A549 (cell line): ENCODE data around the gene ID3. TPM values are rescaled to one million over a fixed set of nuclear protein-coding genes. Genes with fewer than 3 reads are reported as not detected.

Experiments
- ATAC-seq, 2 experiments: fragments of 200-7000 bp in 1 of 2; fragments of >200 bp in 1 of 2; cut with Nextera tagmentation in 1 of 2; cut with Tn5 transposase in 1 of 2; 3 replicates each; pipeline versions ENCODE4 v1.8.0 to v1.9.1; 2018 to 2020; ENCODE audit warnings: mild to moderate bottlenecking in 1 of 2, moderate library complexity in 1 of 2
- CTCF ChIA-PET: fragments of 300-600 bp; sonication (Branson Sonifier 250); formaldehyde crosslinking; extraction: SDS; loops from one replicate; lab custom pipeline; 2021; ENCODE audit warnings: antibody characterized with exemption, inconsistent platforms; lab: Yijun Ruan, JAX
- POLR2A ChIA-PET: fragments of 350-600 bp; formaldehyde crosslinking; extraction: SDS; loops from one replicate; lab custom pipeline; 2021; ENCODE audit warnings: antibody characterized with exemption, inconsistent platforms; lab: Yijun Ruan, JAX
- DNase-seq, 2 experiments: peaks; one replicate each; pipeline versions ENCODE4 v3.0.0 to v3.0.0-alpha.2; 2011 to 2016; ENCODE audit warnings: low read depth in 1 of 2, low spot score in 1 of 2
- FAIRE-seq: peaks from 2 replicates; lab custom pipeline; 2011; peaks lifted over from hg19 to GRCh38; lab: Jason Lieb, UNC
- H3K27ac ChIP-seq, 2 experiments: fragments of >200 bp; sonication (Bioruptor Twin); formaldehyde crosslinking; 3 replicates each; pipeline ENCODE4 v1.5.1; 2016 to 2017
- H3K4me1 ChIP-seq: fragments of >200 bp; sonication (Bioruptor Twin); formaldehyde crosslinking; 3 replicates; pipeline ENCODE4 v1.6.1; 2016
- H3K4me2 ChIP-seq: fragments of >200 bp; sonication (Bioruptor Twin); formaldehyde crosslinking; 3 replicates; pipeline ENCODE4 v1.6.1; 2016
- H3K4me3 ChIP-seq: fragments of >200 bp; sonication (Bioruptor Twin); formaldehyde crosslinking; 3 replicates; pipeline ENCODE4 v1.5.1; 2016
- H3K9me3 ChIP-seq: fragments of >200 bp; sonication (Bioruptor Twin); formaldehyde crosslinking; 3 replicates; pipeline ENCODE4 v1.6.1; 2016
- ATOH8 ChIP-seq: fragments of 250-450 bp; sonication (Bioruptor Pico); IDR thresholded peaks from 2 replicates; pipeline ENCODE4 v1.5.0; 2020; ENCODE audit warnings: low read depth, mild to moderate bottlenecking, moderate library complexity
- BCL3 ChIP-seq: fragments of >200 bp; sonication (Bioruptor Twin); formaldehyde crosslinking; IDR thresholded peaks from 3 replicates; pipeline ENCODE4 v1.6.1; 2016
- BHLHE40 ChIP-seq: IDR thresholded peaks from 2 replicates; pipeline ENCODE4 v1.6.1; 2012; ENCODE audit warnings: low read depth, low read length, inconsistent platforms
- CBX8 ChIP-seq: fragments of 200-600 bp; sonication (generic); IDR thresholded peaks from 2 replicates; pipeline ENCODE4 v1.6.1; 2016
- CEBPB ChIP-seq, 2 experiments: fragments of >200 bp in 1 of 2; sonication (Bioruptor Twin) in 1 of 2; formaldehyde crosslinking in 1 of 2; IDR thresholded peaks; 2 replicates each; pipeline ENCODE4 v1.6.1; 2012 to 2016
- CHD2 ChIP-seq: fragments of 150-350 bp; IDR thresholded peaks from 2 replicates; pipeline ENCODE4 v1.6.1; 2014; ENCODE audit warnings: low read length; ENCODE audit not compliant: partially characterized antibody
- CTCF ChIP-seq: fragments of >200 bp; sonication (Bioruptor Twin); formaldehyde crosslinking; IDR thresholded peaks from 3 replicates; pipeline ENCODE4 v1.5.1; 2016
- E2F6 ChIP-seq: IDR thresholded peaks from 2 replicates; pipeline ENCODE4 v1.6.1; 2012; ENCODE audit warnings: low read depth, borderline replicate concordance
- EHF ChIP-seq: fragments of 250-450 bp; sonication (Bioruptor Pico); IDR thresholded peaks from 2 replicates; pipeline ENCODE4 v1.5.0; 2020; ENCODE audit warnings: mild to moderate bottlenecking
- ELK1 ChIP-seq: fragments of 150-350 bp; IDR thresholded peaks from 2 replicates; pipeline ENCODE4 v1.6.1; 2014; ENCODE audit warnings: low read depth, mild to moderate bottlenecking, low read length
- EP300 ChIP-seq, 2 experiments: fragments of >200 bp; sonication (Bioruptor Twin); formaldehyde crosslinking; IDR thresholded peaks; 2 replicates in 1 of 2; 3 replicates in 1 of 2; pipeline ENCODE4 v1.6.1; 2016 to 2017
- ESRRA ChIP-seq: fragments of 150-350 bp; IDR thresholded peaks from 2 replicates; pipeline ENCODE4 v1.6.1; 2014; ENCODE audit warnings: mild to moderate bottlenecking, low read length, borderline replicate concordance
- FOSL2 ChIP-seq, 2 experiments: fragments of 450-650 bp in 1 of 2; fragments of >200 bp in 1 of 2; sonication (Bioruptor Twin) in 1 of 2; formaldehyde crosslinking; IDR thresholded peaks; 2 replicates each; pipeline versions ENCODE4 v1.5.0 to v1.6.1; 2016 to 2020; ENCODE audit warnings: mild to moderate bottlenecking in 1 of 2, moderate library complexity in 1 of 2
- FOXS1 ChIP-seq: fragments of 250-450 bp; sonication (Bioruptor Pico); IDR thresholded peaks from 2 replicates; pipeline ENCODE4 v1.5.0; 2020; ENCODE audit warnings: mild to moderate bottlenecking, moderate library complexity
- GATA3 ChIP-seq: IDR thresholded peaks from 2 replicates; pipeline ENCODE4 v1.6.1; 2012; ENCODE audit warnings: borderline replicate concordance
- HDAC2 ChIP-seq: fragments of 200-600 bp; sonication (generic); IDR thresholded peaks from 2 replicates; pipeline ENCODE4 v1.6.1; 2016
- HES2 ChIP-seq: fragments of >200 bp; sonication (Bioruptor Twin); formaldehyde crosslinking; IDR thresholded peaks from 2 replicates; pipeline ENCODE4 v1.6.1; 2016
- HOXA7 ChIP-seq: fragments of 250-450 bp; sonication (Bioruptor Pico); IDR thresholded peaks from 2 replicates; pipeline ENCODE4 v1.5.0; 2020; ENCODE audit warnings: mild to moderate bottlenecking, moderate library complexity
- HOXB5 ChIP-seq: fragments of 250-450 bp; sonication (Bioruptor Pico); IDR thresholded peaks from 2 replicates; pipeline ENCODE4 v1.5.0; 2020; ENCODE audit warnings: mild to moderate bottlenecking, moderate library complexity
- MAZ ChIP-seq: fragments of 150-350 bp; IDR thresholded peaks from 2 replicates; pipeline ENCODE4 v1.6.1; 2014; ENCODE audit warnings: antibody characterized with exemption, low read depth, low read length, borderline replicate concordance
- MYC ChIP-seq: IDR thresholded peaks from 2 replicates; pipeline ENCODE4 v1.6.1; 2012; ENCODE audit warnings: mild to moderate bottlenecking, inconsistent platforms, low read length, improper control_type of control experiment, borderline replicate concordance
- NFE2L2 ChIP-seq: fragments of 150-350 bp; conservative IDR thresholded peaks from 2 replicates; pipeline ENCODE4 v1.6.1; 2014; ENCODE audit warnings: low read length
- PHF8 ChIP-seq: fragments of 200-600 bp; sonication (generic); IDR thresholded peaks from 2 replicates; pipeline ENCODE4 v1.6.1; 2016; ENCODE audit warnings: low read depth, mild to moderate bottlenecking, antibody characterized with exemption, moderate library complexity, borderline replicate concordance
- POLR2A ChIP-seq: IDR thresholded peaks from 2 replicates; pipeline ENCODE4 v1.6.1; 2012; ENCODE audit warnings: mild to moderate bottlenecking, low read length
- POLR2AphosphoS2 ChIP-seq: conservative IDR thresholded peaks from 2 replicates; pipeline ENCODE4 v1.6.1; 2012; ENCODE audit warnings: low read length, improper control_type of control experiment, inconsistent platforms
- RARB ChIP-seq: fragments of 250-450 bp; sonication (Bioruptor Pico); IDR thresholded peaks from 2 replicates; pipeline ENCODE4 v1.8.0; 2021; ENCODE audit warnings: mild to moderate bottlenecking, moderate library complexity
- RCOR1 ChIP-seq: fragments of 150-350 bp; IDR thresholded peaks from 2 replicates; pipeline ENCODE4 v1.6.1; 2014; ENCODE audit warnings: antibody characterized with exemption, low read length, low read depth
- RNF2 ChIP-seq: fragments of 200-600 bp; sonication (generic); IDR thresholded peaks from 2 replicates; pipeline ENCODE4 v1.6.1; 2016; ENCODE audit warnings: low read depth, mild to moderate bottlenecking, antibody characterized with exemption, moderate library complexity, borderline replicate concordance
- SMC3 ChIP-seq: fragments of >200 bp; sonication (Bioruptor Twin); formaldehyde crosslinking; IDR thresholded peaks from 3 replicates; pipeline ENCODE4 v1.6.1; 2018; ENCODE audit warnings: inconsistent platforms
- SREBF2 ChIP-seq: fragments of 450-650 bp; IDR thresholded peaks from 2 replicates; pipeline ENCODE4 v1.6.1; 2014; ENCODE audit warnings: mild to moderate bottlenecking, moderate library complexity
- TFCP2L1 ChIP-seq: fragments of 250-450 bp; sonication (Bioruptor Pico); IDR thresholded peaks from 2 replicates; pipeline ENCODE4 v1.5.0; 2021; ENCODE audit warnings: mild to moderate bottlenecking
- USF2 ChIP-seq: fragments of 450-650 bp; IDR thresholded peaks from 2 replicates; pipeline ENCODE4 v1.6.1; 2014; ENCODE audit warnings: antibody characterized with exemption
- ZNF302 ChIP-seq: fragments of 250-450 bp; sonication (Bioruptor Pico); IDR thresholded peaks from 2 replicates; pipeline ENCODE4 v1.9.0; 2021; ENCODE audit warnings: inconsistent platforms, mild to moderate bottlenecking, moderate library complexity
- ZSCAN20 ChIP-seq: fragments of 250-450 bp; sonication (Bioruptor Pico); IDR thresholded peaks from 2 replicates; pipeline ENCODE4 v1.8.0; 2022; ENCODE audit warnings: mild to moderate bottlenecking, moderate library complexity
- WGBS: methylation state at CpG from one replicate; pipeline ENCODE4 v1.1.6; 2017; ENCODE audit errors: missing lambda C conversion rate; 5-methylcytosine and 5-hydroxymethylcytosine counted together
- polyA minus RNA-seq: library from RNA; depleted of rRNA, polyadenylated mRNA; stranded (reverse); fragments of >200 nt; gene quantifications from 2 replicates; pipeline ENCODE4 v1.2.3, GENCODE V29; 2011; rRNA and poly(A)+ RNA removed
- polyA plus RNA-seq, 4 experiments: library from polyadenylated mRNA; depleted of rRNA in 3 of 4; stranded (reverse); fragments of >200 nt; fragmentation: RNase III in 1 of 4; extraction: RNeasy Plus Mini Kit Qiagen cat#74134 plus additional on column Dnase treatment in 1 of 4; gene quantifications; 2 replicates in 3 of 4; 3 replicates in 1 of 4; pipeline ENCODE4 v1.2.3, GENCODE V29; 2011 to 2017

Gene ID3
- 171 and 193 TPM in 2 replicates for polyA plus RNA-seq (2011; rRNA removed)
- 847 and 922 TPM in 2 replicates for polyA plus RNA-seq (2012; cell fraction: cytosol; rRNA removed)
- polyA plus RNA-seq (2012; cell fraction: nucleus; rRNA removed), result 1,068 and 1,236 TPM in 2 replicates
- polyA plus RNA-seq (2017; fragmentation: RNase III; extraction: RNeasy Plus Mini Kit Qiagen cat#74134 plus additional on column Dnase treatment), result 209 to 336 TPM (median 288 TPM) in 3 replicates
- 142 and 176 TPM in 2 replicates for polyA minus RNA-seq

- ChIA-PET POLR2A (interaction anchor here (0.6 to 11.2 kb wide), 16 partner anchors 8 to 841 kb away, joined by 3 to 168 read pairs (median 6); partner anchors contain the start of genes E2F2 and RPL11), CTCF (interaction anchor here (0.6 to 29.3 kb wide), 10 partner anchors 11 to 139 kb away, joined by 3 to 699 read pairs (median 4); no protein-coding TSS in a partner anchor)
- WGBS, result under 1% methylated on average over 20 of the region's 57 CpGs
- no peaks in the 10 kb centered on the region for H3K9me3 ChIP-seq
- H3K27ac ChIP-seq, result peak within 1 kb of the TSS; percentile 96 to 98
- ATAC-seq (peak; percentile 24 to 47), DNase-seq (peak; percentile 54 to 95), FAIRE-seq (no peak)
- H3K4me1 ChIP-seq, result peaks cover 61% of the 10 kb centered on the region
- H3K4me2 ChIP-seq, result peak within 1 kb of the TSS; percentile 96
- H3K4me3 ChIP-seq, result peak within 1 kb of the TSS; percentile 92
- no peak for TF ChIP-seq HDAC2
- TF ChIP-seq ATOH8, result no peak
- no peak for TF ChIP-seq MYC
- TF ChIP-seq HOXB5, result no peak
- TF ChIP-seq POLR2A, result peak; percentile 96
- no peak for TF ChIP-seq RNF2
- TF ChIP-seq SREBF2, result no peak
- TF ChIP-seq RCOR1, result no peak
- TF ChIP-seq BCL3, result peak; percentile 97
- TF ChIP-seq SMC3, result no peak
- TF ChIP-seq NFE2L2, result no peak
- TF ChIP-seq PHF8, result peak; percentile 50
- TF ChIP-seq GATA3, result no peak
- no peak for TF ChIP-seq USF2
- TF ChIP-seq ZSCAN20 (CRISPR knock-in tag), result no peak
- TF ChIP-seq CEBPB (IDR thresholded peaks at IDR 0.05), result no peak
- no peak for TF ChIP-seq HOXA7
- TF ChIP-seq EP300 (IDR thresholded peaks at IDR 0.05), result no peak
- no peak for TF ChIP-seq ZNF302 (CRISPR knock-in tag)
- no peak for TF ChIP-seq ELK1
- peak; percentile 73; the same call in 1 of the 2 replicates for TF ChIP-seq RARB
- TF ChIP-seq CHD2, result no peak
- no peak for TF ChIP-seq HES2
- TF ChIP-seq MAZ, result no peak
- TF ChIP-seq BHLHE40, result no peak
- TF ChIP-seq EHF (CRISPR knock-in tag), result no peak
- no peak for TF ChIP-seq POLR2AphosphoS2
- TF ChIP-seq FOXS1 (CRISPR knock-in tag), result no peak
- TF ChIP-seq FOSL2 (IDR thresholded peaks at IDR 0.05), result no peak
- TF ChIP-seq FOSL2 (CRISPR knock-in tag; IDR thresholded peaks at IDR 0.05), result no peak
- TF ChIP-seq ESRRA, result no peak
- TF ChIP-seq TFCP2L1 (CRISPR knock-in tag), result no peak
- no peak for TF ChIP-seq CTCF
- TF ChIP-seq CBX8, result no peak
- peak; percentile 24; the same call in 1 of the 2 replicates for TF ChIP-seq E2F6
Observed at GRCh38 chr1:23559136-23559984, at the start of gene ID3. ID3 (minus strand) TSS chr1:23559501; CDS start chr1:23559426, 75 bp downstream.
